Measurements from ENCODE around the gene LFNG. TPM values are rescaled to one million over a fixed set of nuclear protein-coding genes. Genes with fewer than 3 reads are reported as not detected.

The LFNG gene
- total and polyA plus RNA-seq, 9 of the 15 experiments (the other 6 are each of a cell fraction or from before 2014, with no cell fraction given): 0.03 to 0.89 (median 0.25) TPM; not detected in 1

DNA sequence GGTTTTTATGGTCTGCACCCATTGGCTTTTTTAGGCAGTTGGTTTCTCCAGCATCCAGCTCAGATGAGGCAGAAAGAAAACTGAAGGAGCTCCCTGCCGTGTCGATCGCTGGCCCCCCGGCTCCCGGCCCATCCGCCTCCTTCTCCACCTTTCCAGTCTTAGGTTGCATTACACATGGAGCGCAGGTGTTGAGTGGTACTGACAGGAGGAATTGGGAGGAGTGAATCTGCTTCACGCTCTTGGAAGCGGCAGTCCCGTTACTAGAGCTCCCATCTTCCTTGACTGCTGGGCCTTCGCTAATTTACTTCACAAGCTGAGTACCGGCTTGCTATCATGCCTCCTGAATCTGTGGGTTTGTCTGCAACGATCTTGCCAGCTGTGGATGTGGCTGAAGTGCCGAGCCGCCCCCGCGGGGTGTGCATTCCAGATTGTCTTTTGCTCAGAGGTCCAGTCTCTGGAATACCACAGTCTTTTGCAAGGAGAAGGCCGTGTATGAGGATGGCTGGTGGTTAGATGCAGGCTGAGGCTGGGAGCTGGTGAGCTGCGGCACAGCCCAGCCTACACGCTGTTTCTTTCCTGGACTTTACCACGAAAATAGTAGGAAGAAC lies 56.3 kb downstream of the LFNG start (continued):
- TF ChIP-seq, protein P1, sequence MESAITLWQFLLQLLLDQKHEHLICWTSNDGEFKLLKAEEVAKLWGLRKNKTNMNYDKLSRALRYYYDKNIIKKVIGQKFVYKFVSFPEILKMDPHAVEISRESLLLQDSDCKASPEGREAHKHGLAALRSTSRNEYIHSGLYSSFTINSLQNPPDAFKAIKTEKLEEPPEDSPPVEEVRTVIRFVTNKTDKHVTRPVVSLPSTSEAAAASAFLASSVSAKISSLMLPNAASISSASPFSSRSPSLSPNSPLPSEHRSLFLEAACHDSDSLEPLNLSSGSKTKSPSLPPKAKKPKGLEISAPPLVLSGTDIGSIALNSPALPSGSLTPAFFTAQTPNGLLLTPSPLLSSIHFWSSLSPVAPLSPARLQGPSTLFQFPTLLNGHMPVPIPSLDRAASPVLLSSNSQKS (CRISPR knock-in tag; IDR thresholded peaks at IDR 0.05): no peak
- TF ChIP-seq GATA2 (CRISPR knock-in tag; IDR thresholded peaks at IDR 0.05) (no peak), RNF219 (CRISPR knock-in tag; IDR thresholded peaks at IDR 0.05) (no peak), ZNF766 (CRISPR knock-in tag; conservative IDR thresholded peaks at IDR 0.05) (no peak), ZNF699 (CRISPR knock-in tag; IDR thresholded peaks at IDR 0.05; ENCODE audit: insufficient replicate concordance) (no peak), KLF13 (tag; IDR thresholded peaks at IDR 0.05; ENCODE audit: borderline replicate concordance, low read depth) (no peak), STAT5B (CRISPR knock-in tag; IDR thresholded peaks at IDR 0.05) (no peak), PHTF2 (CRISPR knock-in tag; IDR thresholded peaks at IDR 0.05) (no peak), FOXP4 (CRISPR knock-in tag; IDR thresholded peaks at IDR 0.05; ENCODE audit: borderline replicate concordance) (no peak), E2F3 (CRISPR knock-in tag; IDR thresholded peaks at IDR 0.05) (no peak), ZNF143 (CRISPR knock-in tag; IDR thresholded peaks at IDR 0.05) (no peak), NELFE (IDR thresholded peaks at IDR 0.05; ENCODE audit: insufficient read depth, insufficient read length) (no peak)
- TF ChIP-seq, protein P2, sequence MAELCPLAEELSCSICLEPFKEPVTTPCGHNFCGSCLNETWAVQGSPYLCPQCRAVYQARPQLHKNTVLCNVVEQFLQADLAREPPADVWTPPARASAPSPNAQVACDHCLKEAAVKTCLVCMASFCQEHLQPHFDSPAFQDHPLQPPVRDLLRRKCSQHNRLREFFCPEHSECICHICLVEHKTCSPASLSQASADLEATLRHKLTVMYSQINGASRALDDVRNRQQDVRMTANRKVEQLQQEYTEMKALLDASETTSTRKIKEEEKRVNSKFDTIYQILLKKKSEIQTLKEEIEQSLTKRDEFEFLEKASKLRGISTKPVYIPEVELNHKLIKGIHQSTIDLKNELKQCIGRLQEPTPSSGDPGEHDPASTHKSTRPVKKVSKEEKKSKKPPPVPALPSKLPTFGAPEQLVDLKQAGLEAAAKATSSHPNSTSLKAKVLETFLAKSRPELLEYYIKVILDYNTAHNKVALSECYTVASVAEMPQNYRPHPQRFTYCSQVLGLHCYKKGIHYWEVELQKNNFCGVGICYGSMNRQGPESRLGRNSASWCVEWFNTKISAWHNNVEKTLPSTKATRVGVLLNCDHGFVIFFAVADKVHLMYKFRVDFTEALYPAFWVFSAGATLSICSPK (IDR thresholded peaks at IDR 0.05; ENCODE audit: borderline replicate concordance): no peak
